IgD-negative memory B cell (primary cell): ENCODE measurements around the gene USF3. TPM values are rescaled to one million over a fixed set of nuclear protein-coding genes. Genes with fewer than 3 reads are reported as not detected.
A peak's percentile ranks its signal among the peaks of the same experiment; 100 is the strongest.

Experiments
- H3K27ac Mint-ChIP-seq, 3 donors: one replicate each; pipeline ENCODE4 v1.8.0; 2020 to 2022; ENCODE audit warnings: mild to moderate bottlenecking in 3 of 3, mixed read lengths in 3 of 3, moderate library complexity in 1 of 3
- H3K27me3 Mint-ChIP-seq: one replicate; pipeline ENCODE4 v1.8.0; 2021; ENCODE audit warnings: mixed read lengths
- H3K36me3 Mint-ChIP-seq: one replicate; pipeline ENCODE4 v1.8.0; 2020; ENCODE audit warnings: mild to moderate bottlenecking, mixed read lengths
- H3K4me1 Mint-ChIP-seq, 3 donors: one replicate each; pipeline ENCODE4 v1.8.0; 2020 to 2022; ENCODE audit warnings: mixed read lengths in 3 of 3, mild to moderate bottlenecking in 1 of 3
- H3K4me3 Mint-ChIP-seq, 4 donors: one replicate each; pipeline ENCODE4 v1.8.0; 2020 to 2022; ENCODE audit warnings: mild to moderate bottlenecking in 4 of 4, mixed read lengths in 4 of 4, moderate library complexity in 3 of 4
- H3K9me3 Mint-ChIP-seq, 3 donors: one replicate each; pipeline ENCODE4 v1.8.0; 2020 to 2021; ENCODE audit warnings: mixed read lengths in 3 of 3, mild to moderate bottlenecking in 1 of 3
- polyA plus RNA-seq: library from polyadenylated mRNA; unstranded; fragments of 300-500 nt; fragmentation: Illumina TruSeq; gene quantifications from one replicate; pipeline ENCODE4 v1.2.3, GENCODE V29; 2021

Gene USF3
- polyA plus RNA-seq, 1 donor from 2014 or later = 7.4 TPM

- Mint-ChIP-seq H3K36me3 (peaks cover 24% of the 10 kb centered on the region), H3K4me3 (no peak overlapping the region)
Observed at GRCh38 chr3:113678773-113679172, 17.7 kb downstream of the USF3 start.

GRCh38 chr3:113677737-113678136 lies 18.7 kb downstream of the USF3 start:
- Mint-ChIP-seq H3K4me3 (no peak overlapping the region), H3K9me3 (peaks cover 0 to 5% (median 0%) of the 10 kb centered on the region in 3 donors), H3K36me3 (peaks cover 22% of the 10 kb centered on the region), H3K27ac (peak overlapping the region in 1 of 3 donors; percentile 78), H3K4me1 (peaks cover 13 to 27% (median 24%) of the 10 kb centered on the region in 3 donors), H3K27me3 (no peaks in the 10 kb centered on the region)

More at GRCh38 chr3:113678773-113679172, 17.7 kb downstream of the USF3 start:
- peaks cover 13 to 27% (median 26%) of the 10 kb centered on the region in 3 donors for H3K4me1 Mint-ChIP-seq
- peaks cover 0 to 5% (median 0%) of the 10 kb centered on the region in 3 donors for H3K9me3 Mint-ChIP-seq
- no peak overlapping the region for H3K27ac Mint-ChIP-seq
- no peaks in the 10 kb centered on the region for H3K27me3 Mint-ChIP-seq

- H3K4me3 Mint-ChIP-seq = peak overlapping the region in 1 of 4 donors; percentile 14
- peaks cover 0 to 5% (median 0%) of the 10 kb centered on the region in 3 donors for H3K9me3 Mint-ChIP-seq
- peak overlapping the region; percentile 23 to 93 (median 74) for H3K27ac Mint-ChIP-seq
- peaks cover 14 to 26% (median 24%) of the 10 kb centered on the region in 3 donors for H3K4me1 Mint-ChIP-seq
- no peaks in the 10 kb centered on the region for H3K27me3 Mint-ChIP-seq
- H3K36me3 Mint-ChIP-seq = peaks cover 22% of the 10 kb centered on the region
Observed at GRCh38 chr3:113676261-113676660, 20.2 kb downstream of the USF3 start.

- Mint-ChIP-seq H3K4me3 (peak overlapping the region in 1 of 4 donors; percentile 72), H3K27ac (peak overlapping the region in 1 of 3 donors; percentile 40), H3K4me1 (peaks cover 21 to 45% (median 30%) of the 10 kb centered on the region in 3 donors), H3K9me3 (peaks cover 0 to 5% (median 0%) of the 10 kb centered on the region in 3 donors), H3K27me3 (no peaks in the 10 kb centered on the region), H3K36me3 (peaks cover 21% of the 10 kb centered on the region)
Observed at GRCh38 chr3:113673593-113673992, 22.8 kb downstream of the USF3 start.

- Mint-ChIP-seq H3K9me3 (no peaks in the 10 kb centered on the region), H3K27ac (peak overlapping the region in 1 of 3 donors; percentile 44), H3K4me3 (peak overlapping the region in 2 of 4 donors; percentile 29 to 65), H3K36me3 (peaks cover 7% of the 10 kb centered on the region), H3K4me1 (peaks cover 25 to 34% (median 28%) of the 10 kb centered on the region in 3 donors), H3K27me3 (no peaks in the 10 kb centered on the region)
Observed at GRCh38 chr3:113668015-113668414, 28.4 kb downstream of the USF3 start.

- Mint-ChIP-seq H3K36me3 (peaks cover 9% of the 10 kb centered on the region), H3K9me3 (peaks cover 0 to 1% (median 0%) of the 10 kb centered on the region in 3 donors), H3K27me3 (no peaks in the 10 kb centered on the region), H3K4me3 (no peak overlapping the region), H3K4me1 (peaks cover 40 to 47% (median 45%) of the 10 kb centered on the region in 3 donors), H3K27ac (peak overlapping the region in 2 of 3 donors; percentile 21 to 46)
Observed at GRCh38 chr3:113664523-113665094, 31.8 kb downstream of the USF3 start.

- Mint-ChIP-seq H3K4me1 (peaks cover 44 to 51% (median 44%) of the 10 kb centered on the region in 3 donors), H3K9me3 (peaks cover 0 to 1% (median 0%) of the 10 kb centered on the region in 3 donors), H3K4me3 (peak overlapping the region in 1 of 4 donors; percentile 24), H3K27ac (peak overlapping the region in 1 of 3 donors; percentile 21), H3K36me3 (peaks cover 9% of the 10 kb centered on the region), H3K27me3 (no peaks in the 10 kb centered on the region)
Observed at GRCh38 chr3:113663761-113664160, 32.7 kb downstream of the USF3 start.

- Mint-ChIP-seq H3K27me3 (no peaks in the 10 kb centered on the region), H3K9me3 (peaks cover 0 to 1% (median 0%) of the 10 kb centered on the region in 3 donors), H3K27ac (peak overlapping the region in 2 of 3 donors; percentile 18 to 21), H3K4me3 (peak overlapping the region in 1 of 4 donors; percentile 24), H3K36me3 (peaks cover 9% of the 10 kb centered on the region), H3K4me1 (peaks cover 40 to 51% (median 43%) of the 10 kb centered on the region in 3 donors)
Observed at GRCh38 chr3:113663324-113663750, 33.1 kb downstream of the USF3 start.

- Mint-ChIP-seq H3K27ac (peak overlapping the region in 1 of 3 donors; percentile 18), H3K27me3 (no peaks in the 10 kb centered on the region), H3K9me3 (peaks cover 0 to 1% (median 0%) of the 10 kb centered on the region in 3 donors), H3K36me3 (peaks cover 11% of the 10 kb centered on the region), H3K4me3 (no peak overlapping the region), H3K4me1 (peaks cover 37 to 51% (median 43%) of the 10 kb centered on the region in 3 donors)
Observed at GRCh38 chr3:113662824-113663223, 33.6 kb downstream of the USF3 start.

GRCh38 chr3:113660896-113661295 lies 35.5 kb downstream of the USF3 start:
- peak overlapping the region; percentile 57 to 81 (median 75) for H3K27ac Mint-ChIP-seq
- peak overlapping the region in 3 of 4 donors; percentile 33 to 89 (median 76) for H3K4me3 Mint-ChIP-seq
- peaks cover 0 to 1% (median 0%) of the 10 kb centered on the region in 3 donors for H3K9me3 Mint-ChIP-seq
- H3K4me1 Mint-ChIP-seq = peaks cover 37 to 56% (median 42%) of the 10 kb centered on the region in 3 donors
- no peaks in the 10 kb centered on the region for H3K27me3 Mint-ChIP-seq
- H3K36me3 Mint-ChIP-seq = peaks cover 11% of the 10 kb centered on the region

- H3K27ac Mint-ChIP-seq = peak overlapping the region; percentile 57 to 81 (median 76)
- H3K27me3 Mint-ChIP-seq = no peaks in the 10 kb centered on the region
- H3K9me3 Mint-ChIP-seq = peaks cover 0 to 1% (median 0%) of the 10 kb centered on the region in 3 donors
- peak overlapping the region in 3 of 4 donors; percentile 33 to 89 (median 76) for H3K4me3 Mint-ChIP-seq
- H3K4me1 Mint-ChIP-seq = peaks cover 37 to 60% (median 47%) of the 10 kb centered on the region in 3 donors
- peaks cover 11% of the 10 kb centered on the region for H3K36me3 Mint-ChIP-seq
Observed at GRCh38 chr3:113660458-113660857, 36.0 kb downstream of the USF3 start.

GRCh38 chr3:113659996-113660395 lies 36.4 kb downstream of the USF3 start:
- Mint-ChIP-seq H3K36me3 (peaks cover 9% of the 10 kb centered on the region), H3K27me3 (no peaks in the 10 kb centered on the region), H3K27ac (peak overlapping the region; percentile 45 to 76 (median 57)), H3K4me1 (peaks cover 40 to 62% (median 51%) of the 10 kb centered on the region in 3 donors), H3K9me3 (peaks cover 0 to 1% (median 0%) of the 10 kb centered on the region in 3 donors), H3K4me3 (peak overlapping the region in 3 of 4 donors; percentile 33 to 89 (median 76))

- peaks cover 0 to 1% (median 0%) of the 10 kb centered on the region in 3 donors for H3K9me3 Mint-ChIP-seq
- H3K4me1 Mint-ChIP-seq = peaks cover 37 to 59% (median 48%) of the 10 kb centered on the region in 3 donors
- no peaks in the 10 kb centered on the region for H3K27me3 Mint-ChIP-seq
- H3K36me3 Mint-ChIP-seq = peaks cover 3% of the 10 kb centered on the region
- H3K27ac Mint-ChIP-seq = peak overlapping the region; percentile 45 to 76 (median 57)
- peak overlapping the region; percentile 33 to 89 (median 74) for H3K4me3 Mint-ChIP-seq
Observed at GRCh38 chr3:113659101-113659541, 37.3 kb downstream of the USF3 start.

- H3K27me3 Mint-ChIP-seq = no peaks in the 10 kb centered on the region
- H3K4me3 Mint-ChIP-seq = peak overlapping the region in 1 of 4 donors; percentile 36
- H3K9me3 Mint-ChIP-seq = peaks cover 0 to 1% (median 0%) of the 10 kb centered on the region in 3 donors
- H3K36me3 Mint-ChIP-seq = peaks cover 3% of the 10 kb centered on the region
- peaks cover 37 to 59% (median 48%) of the 10 kb centered on the region in 3 donors for H3K4me1 Mint-ChIP-seq
- peak overlapping the region in 2 of 3 donors; percentile 57 to 61 for H3K27ac Mint-ChIP-seq
Observed at GRCh38 chr3:113658107-113658506, 38.3 kb downstream of the USF3 start.

- Mint-ChIP-seq H3K4me3 (peak overlapping the region in 1 of 4 donors; percentile 5), H3K36me3 (peaks cover 2% of the 10 kb centered on the region), H3K27me3 (no peaks in the 10 kb centered on the region), H3K9me3 (no peaks in the 10 kb centered on the region), H3K4me1 (peaks cover 17 to 41% (median 32%) of the 10 kb centered on the region in 3 donors), H3K27ac (no peak overlapping the region)
Observed at GRCh38 chr3:113654851-113655250, 41.6 kb downstream of the USF3 start.
